ENCODE data around the gene SRSF3.
A peak's percentile ranks its signal among the peaks of the same experiment; 100 is the strongest.
"Not testable (repeated sequence)": the region's sequence is repeated elsewhere in the genome, so short reads cannot be mapped to it uniquely, and the experiment has no call there.

The SRSF3 gene

GRCh38 chr6:36576578-36576977 is 17.6 kb upstream of the SRSF3 start:
- DNase-seq = no peak

- DNase-seq = no peak
These were observed 16.9 kb upstream of the SRSF3 start for GRCh38 chr6:36577301-36577700.

GRCh38 chr6:36578030-36578429 is 16.1 kb upstream of the SRSF3 start:
- no peak for DNase-seq

- DNase-seq = no peak
These were observed 15.7 kb upstream of the SRSF3 start for GRCh38 chr6:36578431-36578830.

- no peak for DNase-seq
These were observed 14.0 kb upstream of the SRSF3 start for GRCh38 chr6:36580184-36580526.

GRCh38 chr6:36581716-36582115 is 12.4 kb upstream of the SRSF3 start:
- no peak for DNase-seq

GRCh38 chr6:36586606-36587005 is 7.6 kb upstream of the SRSF3 start:
- no peak for DNase-seq

- DNase-seq = not testable (repeated sequence)
These were observed 5.1 kb upstream of the SRSF3 start for GRCh38 chr6:36589025-36589400.

GRCh38 chr6:36590237-36590636 is 3.9 kb upstream of the SRSF3 start:
- DNase-seq = no peak

GRCh38 chr6:36592221-36592655 is 1.9 kb upstream of the SRSF3 start:
- no peak for DNase-seq

GRCh38 chr6:36593569-36594028 is 563 bp upstream of the SRSF3 start:
- DNase-seq = peak; percentile 64

GRCh38 chr6:36594816-36595643 is 868 bp downstream of the SRSF3 start:
- no peak for DNase-seq

GRCh38 chr6:36596356-36596755 is 2.2 kb downstream of the SRSF3 start:
- no peak for DNase-seq

- no peak for DNase-seq
These were observed 3.6 kb downstream of the SRSF3 start for GRCh38 chr6:36597775-36598174.

- no peak for DNase-seq
These were observed 4.2 kb downstream of the SRSF3 start for GRCh38 chr6:36598326-36598725.

GRCh38 chr6:36598739-36599318 is 4.7 kb downstream of the SRSF3 start:
- DNase-seq = no peak

- no peak for DNase-seq
These were observed 5.6 kb downstream of the SRSF3 start for GRCh38 chr6:36599791-36600209.

- no peak for DNase-seq
These were observed 6.5 kb downstream of the SRSF3 start for GRCh38 chr6:36600564-36601146.

- not testable (repeated sequence) for DNase-seq
These were observed 7.7 kb downstream of the SRSF3 start for GRCh38 chr6:36601818-36602217.

GRCh38 chr6:36603222-36604089 is 9.3 kb downstream of the SRSF3 start:
- no peak for DNase-seq

GRCh38 chr6:36604090-36605060 is 10.2 kb downstream of the SRSF3 start:
- no peak for DNase-seq

GRCh38 chr6:36605143-36605542 is 11.0 kb downstream of the SRSF3 start:
- DNase-seq = no peak

All from SHP77 treated with DMSO at 0.1 percent for 48 hours (cell line).